Stimulated activated CD4-positive, alpha-beta T cell treated with anti-CD3 and anti-CD28 coated beads, Interleukin-4, amount 100 ng/mL, for 24 hours (primary cell): ENCODE data around the gene MRNIP.
"Not testable (repeated sequence)": the region's sequence is repeated elsewhere in the genome, so short reads cannot be mapped to it uniquely, and the experiment has no call there.

Source experiments
- DNase-seq: peaks from one replicate; pipeline ENCODE4 v3.0.0-alpha.2; 2020

The MRNIP gene

DNA sequence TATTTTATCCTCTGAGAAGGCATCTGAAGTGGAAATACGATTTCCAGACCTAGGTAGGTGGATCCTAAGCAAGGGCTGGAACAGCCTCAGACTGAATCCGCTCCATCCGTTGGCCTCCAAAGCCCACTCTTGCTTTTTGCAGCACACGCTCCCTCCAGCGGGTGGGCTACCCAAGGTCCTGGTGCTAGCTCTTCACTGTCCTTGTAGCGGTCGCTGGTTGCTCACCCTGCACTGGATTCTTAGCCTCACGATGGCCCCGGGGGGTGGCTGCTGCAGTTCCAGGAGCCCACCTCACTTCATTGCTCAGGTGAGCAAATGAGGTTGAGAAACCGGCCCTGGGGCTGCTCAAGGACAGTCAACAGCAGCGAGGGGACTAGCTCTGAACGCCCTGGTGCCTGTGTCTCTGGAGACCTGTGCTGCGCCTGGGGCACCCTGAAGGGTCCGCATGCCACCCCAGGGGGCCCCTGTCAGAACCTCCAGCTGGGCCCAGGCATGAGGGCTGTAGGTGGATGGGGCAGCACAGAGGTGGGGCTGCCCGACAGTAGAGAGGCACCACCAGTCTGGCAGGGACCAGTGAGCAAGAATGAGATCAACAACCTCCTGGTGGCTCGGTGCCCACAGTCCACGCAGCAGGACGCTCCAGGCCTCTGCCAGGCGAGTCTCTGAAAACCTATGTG, 56.3 kb downstream of the MRNIP start:
- DNase-seq = no peak

GRCh38 chr5:179801304-179802206, 57.1 kb downstream of the MRNIP start:
- peak; percentile 87 for DNase-seq

- no peak for DNase-seq
Observed at GRCh38 chr5:179800696-179801201, 57.9 kb downstream of the MRNIP start.

DNA sequence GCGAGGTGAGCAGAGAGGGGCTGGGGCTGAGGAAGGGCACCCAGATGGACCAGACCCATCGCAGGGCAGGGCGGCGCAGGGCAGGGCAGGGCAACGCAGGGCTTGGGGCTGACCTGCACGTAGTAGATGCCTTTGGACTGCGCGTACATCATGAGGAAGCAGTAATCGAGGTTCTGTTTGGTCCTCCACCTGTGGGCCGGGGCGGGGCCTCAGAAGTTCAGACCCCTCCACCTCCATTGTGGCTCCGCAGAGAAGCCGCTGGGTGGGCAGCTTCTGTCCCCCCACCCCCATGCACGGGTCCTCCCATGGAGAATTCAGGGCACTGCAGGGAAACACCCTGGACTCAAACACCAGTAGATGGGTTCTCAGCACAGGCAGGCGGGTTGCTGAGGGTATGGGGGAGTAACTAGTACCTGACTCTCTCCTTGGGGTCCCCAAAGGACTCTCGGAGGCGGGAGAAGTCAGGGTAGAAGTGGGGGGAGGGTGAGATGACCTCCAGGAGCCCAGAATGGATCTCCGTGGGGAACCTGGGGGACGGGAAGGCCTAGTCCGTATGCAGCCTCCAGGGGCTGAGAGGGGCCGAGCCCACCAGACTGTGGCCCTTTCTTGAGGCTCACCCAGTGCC, 58.4 kb downstream of the MRNIP start:
- no peak for DNase-seq

DNA sequence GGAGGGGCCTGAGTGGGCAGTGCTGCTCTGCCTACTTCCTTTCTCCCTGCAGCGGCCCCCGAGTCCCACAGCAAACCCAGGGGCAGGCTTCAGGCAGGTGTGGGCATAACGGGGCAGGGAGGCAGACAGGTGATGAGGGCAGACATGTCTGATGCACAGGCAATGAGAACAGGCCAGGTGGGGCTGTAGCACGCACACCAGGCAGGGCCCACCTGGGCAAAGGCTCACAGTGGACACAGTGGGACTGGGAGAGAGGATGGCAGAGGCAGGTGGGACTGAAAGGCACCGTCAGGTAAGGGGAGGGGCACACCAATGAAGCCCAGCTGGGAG, 59.0 kb downstream of the MRNIP start:
- no peak for DNase-seq

DNA sequence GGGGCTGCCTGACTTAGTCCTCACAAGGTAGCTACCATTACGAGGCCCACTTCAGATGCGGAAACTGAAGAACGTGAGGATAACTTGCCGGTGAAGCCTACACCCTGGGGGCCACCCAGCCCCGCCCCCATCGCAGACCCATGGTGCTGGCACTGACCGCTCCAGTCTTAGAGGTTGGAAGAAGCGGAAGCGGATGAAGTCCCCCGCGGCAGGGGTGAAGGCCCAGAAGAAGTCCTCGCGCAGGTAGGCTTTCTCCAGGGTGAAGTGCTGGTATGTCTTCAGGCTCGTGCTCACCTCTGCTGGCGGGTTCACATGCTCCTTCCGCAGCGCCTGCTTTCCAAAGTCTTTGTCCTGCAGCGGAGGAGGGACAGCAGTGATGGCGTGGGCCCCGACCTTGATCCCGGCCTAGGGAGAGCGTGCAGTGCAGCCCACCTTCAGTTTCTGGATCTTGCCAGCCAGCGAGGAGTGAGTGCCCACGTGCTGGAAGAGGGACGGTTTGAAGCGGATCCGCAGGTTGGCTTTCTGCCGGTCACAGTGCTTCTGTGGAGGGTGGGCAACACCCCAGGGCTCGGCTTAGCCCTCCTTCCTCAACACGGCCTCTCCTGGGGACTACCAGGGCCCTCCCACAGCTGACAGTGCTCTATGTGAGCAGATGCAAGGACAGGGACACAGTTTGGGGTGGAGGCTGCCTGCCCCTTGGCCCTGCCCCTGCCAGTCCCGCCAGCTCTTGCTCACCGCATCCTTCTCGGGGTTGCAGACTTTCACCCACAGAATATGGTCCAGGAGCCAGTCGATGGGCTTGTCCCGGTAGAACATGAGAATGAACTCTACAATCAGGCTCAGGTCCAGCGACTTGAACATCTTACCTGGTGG, 59.6 kb downstream of the MRNIP start:
- no peak for DNase-seq

GRCh38 chr5:179798144-179798770, 60.4 kb downstream of the MRNIP start:
- DNase-seq = no peak

- DNase-seq = no peak
Observed at GRCh38 chr5:179797741-179798140, 60.9 kb downstream of the MRNIP start.

DNA sequence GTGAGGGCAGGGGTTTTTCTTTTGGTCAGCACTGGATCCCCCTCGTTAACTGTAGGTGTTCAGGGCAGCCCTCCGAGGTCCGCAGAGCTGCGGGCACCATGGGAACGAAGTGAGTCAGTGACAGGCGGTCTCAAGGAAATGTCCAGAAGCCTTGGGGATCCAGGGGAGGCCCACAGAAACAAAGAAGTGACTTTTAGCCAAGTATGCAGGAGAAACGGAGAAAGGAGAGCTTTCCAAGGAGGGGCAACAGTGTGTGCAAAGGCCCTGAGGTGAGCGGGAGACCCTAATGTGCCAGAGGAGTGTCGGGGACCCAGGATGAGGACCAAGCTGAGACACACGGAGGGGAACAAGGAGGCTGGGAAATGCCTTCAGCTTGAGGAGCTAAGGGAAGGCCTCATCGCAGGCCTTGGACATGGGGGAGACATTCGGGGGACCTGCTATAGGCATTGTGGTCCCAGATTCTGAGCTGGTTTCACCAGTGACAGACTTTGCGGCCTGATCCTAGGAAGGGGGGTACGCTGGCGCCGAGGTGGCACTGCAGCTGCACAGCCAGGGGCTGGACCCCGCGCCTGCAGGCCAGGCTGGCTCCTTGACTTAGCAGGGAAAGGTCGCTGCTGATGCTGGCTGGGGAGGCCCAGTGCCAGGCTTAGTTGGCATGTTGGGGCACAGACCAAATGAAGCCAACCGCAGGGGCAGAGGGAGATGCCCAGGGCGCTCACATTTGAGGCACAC, 61.6 kb downstream of the MRNIP start:
- DNase-seq = no peak

- DNase-seq = peak; percentile 67
Observed at GRCh38 chr5:179795863-179796833, 62.5 kb downstream of the MRNIP start.

DNA sequence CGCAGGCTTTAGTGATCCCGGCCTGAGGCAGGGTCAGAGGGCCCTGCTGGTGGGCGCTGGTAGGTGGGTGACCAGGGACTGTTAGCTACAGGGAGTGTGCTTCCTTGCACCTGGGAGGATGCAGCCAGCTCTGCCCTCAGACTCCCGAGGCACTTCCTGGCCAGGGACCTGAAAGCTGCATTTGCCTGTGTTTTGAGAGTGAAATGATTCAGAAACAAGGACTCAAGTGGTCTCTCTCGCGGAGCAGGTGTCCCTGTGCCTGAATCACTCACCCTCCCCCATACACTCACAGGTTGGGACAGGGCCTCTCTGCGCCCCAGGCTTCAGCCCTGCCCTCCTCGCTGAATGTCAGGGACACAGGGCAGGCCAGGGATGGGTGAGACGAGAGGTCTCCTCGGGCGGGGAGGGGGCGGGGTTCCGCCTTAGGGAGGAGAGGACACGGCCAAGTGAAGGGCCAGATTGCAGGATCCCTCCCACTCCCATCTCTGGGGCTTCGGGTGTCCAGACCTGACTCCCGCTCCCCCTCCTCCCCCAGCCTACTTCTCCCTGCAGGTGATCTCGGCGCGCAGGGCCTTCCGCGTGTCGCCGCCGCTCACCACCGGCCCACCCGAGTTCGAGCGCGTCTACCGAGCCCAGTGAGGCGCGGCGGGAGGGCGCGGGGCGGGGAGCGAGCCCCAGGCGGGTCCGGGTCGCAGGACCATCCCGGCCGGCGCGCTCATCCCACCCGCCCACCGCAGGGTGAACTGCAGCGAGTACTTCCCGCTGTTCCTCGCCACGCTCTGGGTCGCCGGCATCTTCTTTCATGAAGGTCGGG, 63.4 kb downstream of the MRNIP start:
- no peak for DNase-seq

- no peak for DNase-seq
Observed at GRCh38 chr5:179794575-179794974, 64.0 kb downstream of the MRNIP start.

DNA sequence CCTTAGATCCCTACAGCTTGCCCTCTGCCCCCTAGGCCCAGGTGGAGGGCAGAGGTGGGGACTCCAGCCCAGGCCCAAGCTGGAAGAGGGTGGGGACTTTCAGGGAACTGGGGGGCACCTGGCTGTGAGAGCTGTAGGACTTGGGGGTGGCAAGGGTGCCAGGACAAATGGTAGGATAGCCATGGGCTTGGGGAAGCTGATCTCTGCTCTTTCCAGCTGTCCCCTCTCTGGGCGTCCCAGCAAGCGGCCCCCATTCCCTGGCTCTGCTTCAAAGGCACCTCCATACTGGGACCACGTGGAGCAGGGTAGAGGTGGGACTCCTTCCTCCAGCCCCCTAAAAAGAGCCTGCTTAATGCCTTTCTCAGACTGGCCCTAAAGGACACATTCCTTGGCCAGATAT, 64.4 kb downstream of the MRNIP start:
- no peak for DNase-seq

DNA sequence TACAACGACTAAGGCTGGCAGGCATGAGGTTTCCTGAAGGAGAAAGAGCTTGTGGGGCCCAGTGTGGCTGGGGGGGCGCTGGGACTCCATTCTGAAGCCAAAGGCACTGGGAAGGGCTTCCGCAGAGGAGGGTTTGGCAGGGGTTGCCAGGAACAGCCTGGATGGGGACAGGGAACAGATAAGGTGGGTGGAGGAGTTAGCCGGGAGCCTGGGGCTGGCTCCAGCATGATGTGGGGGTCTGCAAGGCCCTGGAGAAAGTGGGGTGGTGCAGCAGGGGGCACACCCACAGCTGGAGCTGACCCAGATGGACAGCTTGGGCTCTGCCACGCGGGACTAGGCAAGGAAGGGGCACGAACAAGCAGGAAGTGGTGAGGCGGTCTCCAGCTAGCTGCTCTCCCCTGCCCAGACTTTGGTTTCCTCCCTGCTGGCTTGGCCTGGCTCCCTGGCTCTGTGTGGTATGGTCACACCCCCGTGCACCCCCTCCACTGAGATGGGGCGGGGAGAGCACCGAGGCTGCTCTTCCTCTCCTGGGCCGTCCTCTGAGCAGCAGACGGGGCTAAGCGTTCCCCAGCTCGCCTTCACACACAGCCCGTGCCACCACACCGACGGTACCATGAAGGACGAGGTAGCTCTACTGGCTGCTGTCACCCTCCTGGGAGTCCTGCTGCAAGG, 65.0 kb downstream of the MRNIP start, which contains the start of gene LTC4S:
Gene LTC4S (plus strand): TSS at position 519 of the 672 bp plus-strand sequence. CDS start 95 bp downstream, at position 614.
- no peak for DNase-seq

GRCh38 chr5:179792612-179793467, 65.8 kb downstream of the MRNIP start:
- no peak for DNase-seq

DNA sequence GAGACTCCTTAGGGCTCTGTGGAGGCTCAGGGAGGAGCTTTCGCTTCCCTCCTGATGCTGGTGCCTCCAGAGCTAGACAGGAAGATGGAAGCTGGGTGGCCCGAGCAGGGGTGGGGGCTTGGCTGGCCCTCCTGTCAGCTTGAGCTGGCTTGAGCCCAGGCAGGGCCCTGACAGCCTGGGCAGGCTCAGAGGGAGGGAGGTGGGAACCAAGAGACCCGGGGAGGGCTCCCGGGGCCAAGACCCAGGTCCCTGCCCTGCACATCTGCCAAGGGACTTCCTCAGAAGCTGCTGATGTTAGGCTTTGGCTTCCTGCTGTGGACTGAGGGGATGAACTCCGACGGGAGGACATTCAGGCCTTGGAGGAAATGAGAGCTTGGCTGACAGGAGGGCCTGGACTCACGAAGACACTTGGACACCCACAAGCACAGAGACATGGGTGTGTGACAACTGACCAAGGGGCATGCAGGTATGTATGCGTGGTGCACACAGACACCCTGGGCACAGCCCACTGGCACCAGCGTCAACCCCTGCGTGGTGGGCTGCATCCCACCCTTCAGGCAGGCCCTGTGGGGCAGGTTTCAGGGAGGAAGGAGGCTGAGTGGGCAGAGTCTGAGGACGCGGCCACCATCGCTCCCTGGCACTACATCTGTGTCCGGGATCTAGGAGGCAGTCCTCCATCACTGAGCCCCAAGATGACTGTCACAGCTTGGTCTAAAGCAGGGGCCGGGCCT, 66.6 kb downstream of the MRNIP start:
- no peak for DNase-seq

GRCh38 chr5:179789278-179789677, 69.3 kb downstream of the MRNIP start:
- not testable (repeated sequence) for DNase-seq
